NCI-H524 (cell line): ENCODE results near the gene TPD52L2.
"Not testable (repeated sequence)": the region's sequence is repeated elsewhere in the genome, so short reads cannot be mapped to it uniquely, and the experiment has no call there.

Experiments
- DNase-seq, 2 experiments: peaks; one replicate each; lab custom pipeline; 2025; lab: John Stamatoyannopoulos, UW

TPD52L2 gene

DNA sequence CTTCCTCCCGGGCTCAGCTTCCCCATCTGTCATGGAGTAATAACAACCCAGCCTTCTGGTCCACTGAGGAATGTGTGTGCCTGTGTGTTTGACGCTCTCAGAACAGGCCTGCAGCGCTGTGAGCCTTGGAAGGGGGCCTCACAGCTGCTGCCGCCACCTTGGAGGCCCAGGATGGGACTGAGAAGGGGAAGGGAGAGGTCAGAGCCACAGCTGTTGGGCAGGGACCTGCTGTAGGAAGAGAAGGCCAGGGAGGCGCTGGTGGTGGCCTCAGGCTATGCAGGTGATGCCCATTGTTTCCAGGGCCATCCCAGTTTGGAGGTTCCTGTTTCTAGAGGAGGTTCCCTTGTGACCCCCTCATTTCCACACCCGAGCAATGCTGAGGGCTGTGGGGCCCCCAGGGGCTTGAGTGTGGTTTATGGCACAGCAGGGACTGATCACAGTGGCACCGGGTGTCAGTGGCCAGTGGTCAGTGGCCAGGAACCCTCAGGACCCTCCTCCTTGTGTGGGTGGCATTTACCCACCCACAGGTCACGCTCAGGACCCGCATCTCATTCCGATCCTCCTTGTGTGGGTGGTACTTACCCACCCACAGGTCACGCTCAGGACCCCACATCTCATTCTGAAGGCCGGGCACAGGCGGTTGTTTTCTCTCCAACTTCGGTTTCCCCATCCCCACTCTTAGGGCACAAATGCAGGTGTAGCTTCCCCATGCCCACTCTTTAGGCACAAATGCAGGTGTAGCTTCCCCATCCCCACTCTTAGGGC is 14.0 kb downstream of the TPD52L2 start:
- DNase-seq, result peak in 1 of 2 experiments; percentile 40

DNA sequence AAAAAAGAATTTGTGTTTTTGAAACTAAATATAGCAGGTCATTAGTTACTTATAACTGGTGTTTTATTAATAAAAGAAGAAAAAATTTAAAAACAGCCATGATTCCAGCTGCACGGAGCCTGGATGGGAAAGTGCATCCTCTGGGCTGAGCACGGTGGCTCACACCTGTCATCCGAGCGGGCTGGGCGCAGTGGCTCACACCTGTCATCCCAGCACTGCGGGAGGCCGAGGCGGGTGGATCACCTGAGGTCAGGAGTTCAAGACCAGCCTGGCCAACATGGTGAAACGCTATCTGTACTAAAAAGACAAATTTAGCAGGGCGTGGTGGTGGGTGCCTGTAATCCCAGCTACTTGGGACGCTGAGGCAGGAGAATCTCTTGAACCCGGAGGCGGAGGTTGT is 15.8 kb downstream of the TPD52L2 start:
- not testable (repeated sequence) for DNase-seq

DNA sequence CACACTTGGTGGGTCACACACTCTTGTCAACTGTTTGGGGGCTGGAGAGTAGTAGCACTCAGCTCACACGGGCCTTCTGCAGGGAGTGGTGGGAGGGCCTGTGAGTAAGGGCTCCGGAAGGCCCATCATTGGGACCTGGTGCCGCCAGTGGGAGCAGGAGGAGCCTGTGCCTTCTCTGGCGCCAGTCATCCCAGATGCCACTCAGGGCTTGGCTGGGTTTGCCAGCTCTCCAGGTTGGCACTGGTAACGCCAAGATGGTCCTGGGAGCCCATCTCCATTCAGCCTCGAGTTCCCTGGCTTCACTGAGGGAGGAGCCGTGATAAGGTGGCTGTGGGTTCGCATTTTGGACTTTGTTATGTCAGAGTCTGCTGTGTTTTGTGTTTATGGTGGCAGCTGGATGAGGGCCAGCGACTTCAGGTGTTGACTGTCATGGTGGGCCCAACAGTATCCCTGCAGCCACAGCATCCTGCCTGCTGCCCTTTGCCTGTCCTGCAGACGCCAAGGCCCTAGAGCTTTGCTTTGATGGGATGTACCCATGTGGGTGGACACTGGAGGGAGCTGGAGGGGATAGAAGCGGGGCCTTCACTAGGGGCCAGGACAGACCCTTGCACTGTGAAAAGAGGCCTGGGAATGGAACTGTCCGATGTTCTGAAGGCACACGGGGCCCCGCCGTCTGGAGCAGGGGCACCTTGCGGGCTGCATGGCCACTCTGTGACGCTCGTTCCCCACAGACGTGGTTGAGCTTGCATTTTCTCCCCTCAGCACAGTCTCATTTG is 16.6 kb downstream of the TPD52L2 start:
- no peak for DNase-seq

DNA sequence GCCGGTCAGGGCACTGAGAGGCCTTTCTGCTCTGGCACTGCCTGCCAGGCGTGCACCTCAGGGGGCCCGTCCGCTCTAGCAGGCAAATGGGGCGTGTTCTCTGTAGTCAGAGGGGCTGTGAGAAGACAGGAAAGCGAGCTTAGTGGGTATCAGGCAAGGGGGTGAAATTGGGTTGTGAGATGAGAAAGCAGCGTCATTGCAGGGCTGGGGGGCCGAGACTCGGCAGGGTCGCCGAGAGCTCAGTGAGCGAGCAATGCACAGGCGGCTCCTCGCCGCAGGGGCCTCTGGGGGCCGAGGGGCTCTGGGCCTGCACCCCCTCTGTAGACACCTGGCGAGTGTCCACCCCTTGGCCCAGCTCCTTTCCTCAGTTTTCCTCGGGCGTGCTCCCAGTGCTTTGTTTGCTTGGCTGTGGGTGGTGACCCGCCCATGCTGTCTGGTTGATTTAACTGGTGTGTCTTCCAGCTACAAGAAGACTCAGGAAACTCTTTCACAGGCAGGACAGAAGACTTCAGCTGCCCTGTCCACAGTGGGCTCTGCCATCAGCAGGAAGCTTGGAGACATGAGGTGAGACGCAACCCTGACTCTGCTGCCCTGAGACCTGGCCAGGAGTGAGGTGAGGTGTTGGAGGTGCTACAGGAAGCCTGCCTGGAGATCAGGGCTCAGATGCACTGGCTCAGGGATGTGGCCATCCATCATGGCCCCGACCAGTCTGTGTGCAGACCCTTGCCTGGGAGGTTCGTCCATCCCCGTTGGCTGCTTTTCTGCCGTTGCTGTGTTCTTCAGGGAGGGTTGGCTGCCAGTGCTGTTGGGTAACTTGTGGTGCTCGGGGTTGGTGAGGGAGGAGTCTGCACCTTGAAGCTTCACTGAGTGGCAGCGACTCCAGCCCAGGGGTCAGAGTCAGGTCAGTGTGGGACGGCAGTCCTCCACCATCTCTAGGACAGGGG is 17.5 kb downstream of the TPD52L2 start:
- DNase-seq, result no peak

DNA sequence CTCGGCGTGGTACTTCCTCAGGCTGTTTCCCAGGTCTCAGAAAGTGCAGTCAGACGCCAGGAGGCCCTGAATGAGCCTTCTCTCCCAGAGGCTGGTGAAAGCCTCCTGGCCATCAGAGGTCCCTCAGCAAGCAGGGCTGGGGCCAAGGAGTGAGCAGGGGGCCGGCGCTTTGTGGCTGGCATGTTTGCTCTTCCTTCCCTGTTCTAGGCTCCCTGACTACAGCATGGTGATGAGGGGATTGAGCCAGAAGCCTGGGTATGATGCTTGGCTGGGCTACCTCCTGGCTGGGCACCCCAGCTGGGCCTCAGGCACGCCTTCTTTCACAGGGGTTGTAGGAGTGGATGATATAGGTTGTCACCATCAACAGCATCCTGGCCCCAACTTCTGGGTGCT is 18.1 kb downstream of the TPD52L2 start:
- DNase-seq, result no peak

DNA sequence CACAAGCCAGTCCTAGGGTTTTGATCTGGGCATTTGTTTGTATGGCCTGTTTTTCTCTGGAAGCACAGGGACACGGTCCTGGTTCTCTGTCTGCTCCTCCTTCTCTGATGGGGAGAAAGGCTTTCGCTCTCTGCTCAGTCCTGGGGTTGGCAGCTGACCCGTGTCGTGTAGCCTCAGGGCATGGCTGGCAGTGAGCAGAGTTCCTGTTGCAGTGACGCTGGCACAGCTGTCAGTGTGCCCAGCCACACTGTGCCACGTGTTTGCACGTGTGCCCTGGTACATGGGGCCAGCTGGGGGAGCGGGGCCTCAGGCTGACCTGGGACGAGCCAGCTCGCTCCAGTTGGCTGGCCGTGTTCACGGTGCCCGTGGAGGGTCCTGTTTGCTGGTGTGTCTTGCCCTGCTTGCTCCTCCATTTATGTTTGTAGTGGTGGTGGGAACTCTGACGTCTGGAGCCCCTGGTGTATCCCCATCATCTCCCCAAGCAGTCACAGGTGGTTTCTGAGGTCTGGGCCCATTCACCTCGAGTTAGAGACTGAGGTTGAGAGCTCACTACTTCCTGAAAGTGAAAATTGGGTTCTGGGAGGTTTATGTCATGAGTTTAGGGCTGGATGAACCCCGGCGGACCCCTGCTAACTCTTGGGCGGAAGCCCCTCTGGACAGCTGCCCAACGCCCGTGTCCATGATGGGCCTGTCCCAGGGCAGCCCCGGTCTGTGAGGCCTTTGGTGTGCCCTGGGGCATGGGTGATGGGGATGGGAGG is 19.6 kb downstream of the TPD52L2 start:
- DNase-seq, result no peak

DNA sequence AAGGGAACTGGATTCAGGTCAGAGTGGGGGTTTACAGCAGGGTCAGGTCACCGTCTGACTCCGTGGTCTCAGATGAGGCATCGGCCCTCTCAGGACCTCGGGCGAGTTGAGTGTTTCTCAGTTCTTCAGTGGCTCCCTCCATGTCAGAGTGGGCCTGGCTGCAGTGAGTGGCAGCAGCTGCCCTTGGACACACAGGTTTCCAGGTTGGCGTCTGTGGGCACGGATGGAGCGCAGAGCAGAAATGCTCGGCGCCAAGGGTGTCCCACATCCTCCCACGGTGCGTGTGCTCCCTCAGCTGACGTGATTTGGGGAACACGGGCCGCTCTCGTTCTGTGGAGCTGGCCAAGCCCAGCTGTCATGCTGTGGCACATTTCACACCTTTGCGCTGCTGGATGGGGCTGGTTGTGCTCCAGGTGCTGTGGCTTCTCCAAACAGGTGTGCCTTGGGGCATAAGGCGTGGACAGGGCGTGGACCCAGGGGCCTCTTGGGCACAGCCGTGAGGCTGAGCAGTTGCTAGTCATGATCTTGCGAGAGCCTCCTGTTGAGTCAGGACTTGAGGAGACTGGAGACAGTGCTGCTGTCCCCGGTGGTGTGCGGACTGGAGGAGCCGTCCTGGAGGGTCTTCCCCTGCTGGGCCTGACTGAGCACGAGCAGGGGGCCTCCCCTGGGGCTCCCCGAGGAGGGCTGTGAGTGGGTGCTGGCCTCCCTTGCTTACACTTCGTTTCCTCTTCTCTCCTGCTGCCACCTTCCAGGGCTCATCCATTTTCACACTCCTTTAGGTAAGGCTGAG is 20.4 kb downstream of the TPD52L2 start:
- DNase-seq, result no peak

DNA sequence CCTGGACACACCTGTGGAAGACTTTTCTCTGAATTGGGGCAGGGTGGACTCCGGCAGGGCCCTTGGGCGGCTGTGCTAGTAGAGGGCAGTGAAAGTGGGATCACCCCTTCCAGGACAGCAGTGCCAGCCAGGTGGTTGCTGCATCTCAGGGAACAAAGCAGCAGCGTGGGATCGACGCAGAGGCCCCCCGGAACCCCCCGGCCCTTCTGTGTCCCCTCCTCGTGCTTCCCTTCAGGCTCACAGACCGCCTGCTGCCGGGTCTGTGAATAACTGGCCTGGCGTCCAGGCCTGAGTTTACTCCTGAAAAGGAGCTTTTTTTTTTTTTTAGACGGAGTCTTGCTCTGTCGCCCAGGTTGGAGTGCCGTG is 21.0 kb downstream of the TPD52L2 start:
- no peak for DNase-seq

DNA sequence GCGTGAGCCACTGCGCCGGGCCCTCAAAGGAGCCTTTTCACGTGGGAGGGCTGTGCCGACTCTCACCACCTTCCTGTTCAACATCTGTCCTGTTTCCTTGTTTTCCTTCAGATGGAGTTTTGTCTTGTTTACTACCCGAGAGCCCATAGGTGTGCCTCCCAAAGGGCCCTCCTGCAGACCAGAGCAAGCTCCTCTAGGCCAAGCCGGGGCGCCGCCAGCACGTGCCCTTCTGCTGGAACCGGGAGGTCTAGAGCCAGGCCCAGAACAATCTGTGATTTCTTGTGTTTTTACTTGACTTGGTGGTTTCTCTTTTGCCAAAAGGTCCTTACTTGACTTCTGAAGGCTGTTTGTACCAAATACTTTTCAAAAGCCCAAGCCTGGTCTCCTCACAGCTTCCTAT is 21.9 kb downstream of the TPD52L2 start:
- no peak for DNase-seq

DNA sequence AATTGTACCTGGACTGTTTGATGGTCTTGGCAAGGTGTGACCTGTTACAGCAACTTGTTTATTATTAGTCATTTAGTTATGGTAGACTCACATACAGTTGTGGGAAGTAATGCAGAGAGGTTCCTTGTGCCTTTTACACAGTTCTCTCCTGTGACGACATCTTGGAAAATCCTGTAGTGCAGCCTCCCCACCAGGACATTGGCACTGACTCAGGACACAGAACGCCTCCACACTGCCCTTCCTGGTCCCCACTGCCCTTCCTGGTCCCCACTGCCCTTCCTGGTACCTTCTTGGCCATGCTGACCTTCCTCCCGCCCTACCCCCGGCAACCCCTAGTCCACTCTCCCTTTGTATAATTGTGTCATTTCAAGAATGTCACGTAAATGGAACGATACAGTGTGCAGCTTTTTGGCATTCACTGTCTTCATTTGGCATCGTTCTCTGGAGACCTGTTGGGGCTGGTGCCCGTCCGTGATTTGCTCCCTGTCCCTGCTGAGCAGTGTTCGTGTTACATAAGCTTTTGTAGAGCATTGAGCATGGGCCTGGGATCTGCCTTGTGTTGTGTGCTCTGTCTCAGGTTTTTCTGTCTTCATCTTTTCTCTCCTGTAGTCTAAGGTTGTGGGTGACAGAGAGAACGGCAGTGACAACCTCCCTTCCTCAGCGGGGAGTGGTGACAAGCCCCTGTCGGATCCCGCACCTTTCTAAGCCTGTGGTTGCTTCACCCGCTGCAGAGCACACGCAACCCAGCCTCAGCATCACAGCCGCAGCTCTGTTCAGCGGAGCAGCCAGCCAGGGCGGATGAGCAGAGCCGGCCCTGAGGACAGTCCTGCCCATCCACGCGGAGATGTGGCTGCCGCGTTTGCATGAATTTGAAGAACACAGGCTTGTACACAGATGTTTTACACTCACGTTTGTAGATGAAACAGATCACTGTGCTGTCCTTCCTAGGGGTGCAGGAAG is 24.5 kb downstream of the TPD52L2 start:
- no peak for DNase-seq

DNA sequence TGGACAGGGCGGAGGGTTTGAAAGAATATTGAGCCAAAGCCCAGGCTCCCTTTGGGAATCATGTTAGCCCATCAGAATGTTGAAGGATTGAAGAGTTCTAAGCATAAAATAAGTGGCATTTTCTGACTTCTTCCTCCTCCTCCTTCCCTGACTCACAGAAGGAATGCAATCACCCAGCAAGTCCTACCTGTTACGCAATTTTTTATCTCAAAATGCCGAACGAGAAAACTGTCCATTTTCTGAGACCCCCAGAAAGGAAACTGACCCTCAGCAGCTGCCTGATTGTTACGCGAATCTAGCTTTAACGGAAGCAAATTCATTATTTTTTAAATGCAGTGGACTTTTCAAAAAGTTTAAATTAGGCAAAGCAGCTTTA is 25.1 kb downstream of the TPD52L2 start:
- DNase-seq, result no peak

DNA sequence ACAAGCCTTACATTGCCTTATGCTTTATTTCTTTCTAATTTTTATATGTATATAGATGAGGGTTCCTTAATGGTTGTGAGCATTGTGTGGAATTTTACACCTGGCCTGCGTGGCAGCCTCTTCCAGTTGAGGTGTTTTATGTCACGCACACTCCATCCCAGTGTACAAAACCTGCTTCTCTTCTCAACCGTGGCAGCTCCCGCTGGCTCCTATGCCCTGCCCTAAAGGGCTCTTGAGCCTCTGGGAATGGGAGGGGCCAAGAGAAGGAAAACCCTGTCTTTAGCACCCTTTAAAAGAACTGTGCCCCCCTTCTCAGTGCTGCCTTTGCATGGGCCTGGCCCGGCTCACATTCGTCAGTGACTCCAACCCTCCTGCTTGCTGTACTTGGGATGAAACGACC is 25.5 kb downstream of the TPD52L2 start:
- DNase-seq, result no peak

DNA sequence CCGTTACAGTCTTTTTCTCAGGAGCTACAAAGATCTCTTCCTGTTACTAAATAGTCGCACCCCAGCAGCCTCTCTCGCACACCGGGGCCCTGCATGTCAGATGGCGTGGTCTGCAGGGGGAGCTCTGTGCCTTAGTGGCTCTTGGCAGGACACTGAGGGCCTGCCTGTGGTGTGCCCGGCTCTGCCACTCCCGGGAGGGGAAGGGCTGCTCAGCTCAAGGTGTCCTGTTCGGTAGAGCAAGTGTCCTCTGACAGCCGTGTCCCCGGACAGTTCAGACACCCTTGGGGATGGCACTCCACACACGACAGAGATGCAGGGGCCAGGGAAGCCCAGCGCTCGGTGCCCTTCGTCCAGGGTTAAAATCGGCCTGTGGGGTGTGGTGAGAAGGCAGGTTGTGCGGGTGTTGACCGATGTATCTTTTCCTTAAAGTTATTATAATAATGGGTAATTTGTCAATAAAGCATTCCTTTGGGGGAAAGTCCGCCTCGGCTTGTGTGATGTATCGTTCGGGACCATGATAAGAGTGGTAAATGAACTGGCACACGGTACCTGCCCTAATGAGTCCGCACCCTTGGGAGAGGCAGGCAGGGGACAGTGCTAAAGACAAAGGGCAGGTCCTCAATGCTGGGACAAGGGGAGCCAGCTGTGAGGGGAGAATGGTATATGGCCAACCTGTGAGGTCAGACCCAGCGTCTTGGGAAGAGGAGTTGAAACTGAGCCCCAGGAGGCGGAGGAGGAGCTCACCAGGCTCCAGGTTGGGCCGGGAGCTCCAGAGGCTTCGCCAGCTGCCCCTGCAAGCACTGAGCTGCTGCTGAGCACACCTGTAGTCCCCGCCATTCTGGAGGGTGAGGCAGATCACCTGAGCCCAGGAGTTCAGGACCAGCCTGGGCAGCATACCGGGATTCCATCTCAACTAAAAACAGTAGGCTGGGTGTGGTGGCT is 26.3 kb downstream of the TPD52L2 start:
- DNase-seq, result no peak

DNA sequence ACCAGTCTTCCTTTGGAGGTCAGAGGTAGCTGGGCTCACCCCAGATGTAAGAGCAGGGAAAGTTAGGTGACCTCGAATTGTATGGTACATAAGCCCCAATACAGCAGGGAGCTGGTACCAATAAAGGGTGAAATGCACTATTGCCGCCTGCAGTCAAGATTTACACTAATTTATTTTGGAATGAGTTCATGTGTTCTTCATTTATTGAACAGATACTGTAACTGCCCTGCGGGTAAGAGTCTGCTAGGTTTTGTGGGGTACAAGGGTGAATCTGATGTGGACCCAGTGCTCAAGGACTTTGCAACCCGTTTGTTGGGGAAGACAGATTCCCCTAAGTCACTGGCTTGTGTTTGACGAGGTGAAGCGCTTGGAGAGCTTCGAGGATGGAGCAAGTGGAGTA is 27.3 kb downstream of the TPD52L2 start:
- no peak for DNase-seq

DNA sequence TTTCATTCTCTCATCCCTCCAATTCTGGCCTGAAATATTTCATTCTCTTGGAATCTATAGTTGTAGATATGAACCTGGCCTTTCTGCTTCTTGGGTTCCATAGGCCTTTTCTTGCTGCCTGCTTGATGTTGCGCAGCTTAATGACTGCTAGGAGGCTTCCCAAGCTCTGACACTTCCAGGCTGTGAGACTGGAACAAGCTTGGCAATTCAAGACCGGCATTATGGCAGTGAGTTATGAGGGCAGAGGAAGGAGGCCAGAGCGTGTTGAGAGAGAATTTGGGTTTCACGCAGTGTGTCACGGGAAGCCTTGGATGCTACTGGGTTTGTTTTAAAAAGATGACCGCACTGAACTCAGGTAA is 28.9 kb downstream of the TPD52L2 start:
- no peak for DNase-seq

DNA sequence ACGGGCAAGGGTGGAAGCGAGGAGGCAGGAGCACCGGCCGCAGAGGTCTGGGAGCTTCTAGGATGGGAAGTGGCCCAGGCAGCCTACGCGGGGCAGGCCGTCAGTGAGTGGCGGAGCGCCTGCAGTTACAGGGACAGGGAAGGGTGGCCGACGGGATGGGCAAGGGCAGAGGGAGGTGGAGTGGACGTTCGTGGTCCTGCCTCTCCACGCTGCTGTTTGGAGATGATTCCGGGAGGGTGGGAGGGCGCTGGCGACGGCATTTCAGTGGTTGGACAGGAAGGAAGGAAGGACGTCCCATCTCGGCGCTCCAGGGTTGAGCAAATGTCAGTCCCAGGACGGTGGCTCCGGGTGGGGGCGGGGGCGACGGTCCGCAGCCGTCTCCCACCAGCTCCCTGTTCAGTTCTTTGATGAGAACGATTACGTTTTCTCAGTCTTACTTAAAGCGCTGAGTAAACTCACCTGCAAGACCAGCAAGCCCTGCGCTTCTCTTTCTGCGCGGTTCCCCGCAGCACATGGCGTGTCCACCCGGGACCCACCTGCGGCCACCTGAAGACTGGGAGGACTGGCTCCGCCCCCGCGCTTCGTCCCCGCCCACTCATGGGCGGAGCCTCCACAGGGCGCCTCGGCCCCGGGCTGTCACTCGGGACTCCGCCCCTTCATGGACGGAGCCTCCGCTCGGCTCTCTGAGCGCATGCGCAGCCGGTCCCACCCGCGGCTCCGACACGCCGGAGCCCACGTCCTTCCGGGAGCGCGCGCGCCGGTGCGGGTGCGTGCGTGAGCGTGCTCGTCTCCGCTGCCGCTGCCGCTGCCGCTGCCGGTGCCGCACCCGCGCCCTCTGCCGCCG is 29.5 kb downstream of the TPD52L2 start, which contains the start of gene DNAJC5:
TSS of gene DNAJC5 (plus strand) at position 769 of the 844 bp plus-strand sequence. CDS start 33,220 bp downstream, outside the sequence.
- DNase-seq, result peak; percentile 85 to 94

DNA sequence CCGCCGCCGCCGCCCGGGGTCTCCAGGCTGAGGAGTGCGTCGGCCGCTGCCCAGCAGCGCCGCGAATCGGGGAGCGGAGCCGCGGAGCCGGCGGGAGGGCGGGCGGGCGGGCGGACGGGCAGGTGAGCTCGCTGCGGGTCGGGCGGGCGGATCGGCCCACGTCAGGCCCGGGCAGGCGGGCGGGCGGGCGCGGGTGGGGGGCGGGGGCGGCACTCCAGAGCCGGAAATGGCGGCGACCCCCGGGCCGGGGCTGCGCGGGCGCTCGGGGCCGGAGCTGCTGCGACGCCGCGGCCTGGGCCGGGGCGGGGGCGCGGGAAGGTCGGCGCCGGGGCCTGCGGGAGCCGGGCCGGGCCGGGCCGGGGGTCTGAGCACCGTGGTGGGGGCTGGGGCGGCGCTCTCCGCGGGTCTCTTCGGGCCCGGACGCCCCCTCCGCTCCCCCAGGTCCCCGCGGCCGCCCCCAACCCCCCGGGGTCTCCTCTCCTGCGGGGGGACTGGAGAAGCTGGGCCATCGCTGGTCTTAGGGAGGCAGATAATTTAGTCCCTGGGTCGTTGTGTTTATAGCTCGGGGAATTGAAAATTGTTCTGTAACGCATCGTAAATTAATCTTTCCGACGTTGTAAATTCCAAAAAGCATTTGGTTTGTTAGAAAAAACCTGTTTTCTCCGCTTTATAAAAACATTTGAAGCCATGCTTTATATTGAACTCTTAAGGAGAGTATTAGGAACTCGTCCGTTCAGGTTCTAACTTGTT is 30.3 kb downstream of the TPD52L2 start:
- DNase-seq, result peak; percentile 16 to 20
